Thoracic aorta (tissue), 2 donors: ENCODE results near the gene SLC45A3. TPM values are rescaled to one million over a fixed set of nuclear protein-coding genes. Genes with fewer than 3 reads are reported as not detected.

Source experiments
- ATAC-seq: fragments of 150-250 bp; one replicate; pipeline ENCODE4 v1.8.0; 2017; ENCODE audit warnings: low read depth; ENCODE audit not compliant: insufficient number of reproducible peaks, low FRiP score
- DNase-seq: peaks from one replicate; pipeline ENCODE4 v3.0.0-alpha.2; 2020; ENCODE audit warnings: low spot score
- H3K27ac ChIP-seq, 2 donors: fragments of 200-600 bp; sonication (generic); 1 replicate in 1 of 2; 2 replicates in 1 of 2; pipeline ENCODE4 v1.5.1; 2016; ENCODE audit warnings: mild to moderate bottlenecking in 2 of 2, moderate library complexity in 2 of 2
- H3K27me3 ChIP-seq: fragments of 200-600 bp; sonication (generic); replicated peaks from 2 replicates; pipeline ENCODE4 v1.6.0; 2016; ENCODE audit warnings: mild to moderate bottlenecking; ENCODE audit not compliant: insufficient read depth
- H3K36me3 ChIP-seq: fragments of 200-600 bp; sonication (generic); one replicate; pipeline ENCODE4 v1.5.1; 2016
- H3K4me1 ChIP-seq, 2 donors: fragments of 200-600 bp; sonication (generic); 1 replicate in 1 of 2; 2 replicates in 1 of 2; pipeline versions ENCODE4 v1.5.1 to v1.6.0; 2016; ENCODE audit warnings: low read depth in 2 of 2, mild to moderate bottlenecking in 1 of 2; ENCODE audit not compliant: control insufficient read depth in 1 of 2
- H3K4me3 ChIP-seq: fragments of 200-600 bp; sonication (generic); 2 replicates; pipeline ENCODE4 v1.5.1; 2016; ENCODE audit warnings: mild to moderate bottlenecking
- H3K9me3 ChIP-seq: fragments of 200-600 bp; sonication (generic); 2 replicates; pipeline ENCODE4 v1.5.1; 2016
- CTCF ChIP-seq: fragments of 200-600 bp; sonication (generic); IDR thresholded peaks from one replicate; pipeline ENCODE4 v1.5.1; 2019; ENCODE audit warnings: antibody characterized with exemption
- total RNA-seq, 2 donors: library from RNA; depleted of rRNA; stranded (reverse); fragments of >200 nt; gene quantifications; one replicate each; pipeline versions ENCODE4 v1.1.0 to v1.2.3, GENCODE V29; 2016

The SLC45A3 gene
- total RNA-seq, 2 donors from 2014 or later: 5.3 to 8.3 TPM

- ATAC-seq (no peak), DNase-seq (no peak)
- H3K36me3 ChIP-seq: no peaks in the 10 kb centered on the region
- H3K27ac ChIP-seq: no peak overlapping the region
- H3K4me1 ChIP-seq: peaks cover 5 to 36% of the 10 kb centered on the region in 2 donors
- no peaks in the 10 kb centered on the region for H3K9me3 ChIP-seq
- TF ChIP-seq CTCF: no peak
- H3K4me3 ChIP-seq: no peak overlapping the region
- no peaks in the 10 kb centered on the region for H3K27me3 ChIP-seq
Measured at GRCh38 chr1:205664399-205665017, 15.8 kb downstream of the SLC45A3 start.

DNA sequence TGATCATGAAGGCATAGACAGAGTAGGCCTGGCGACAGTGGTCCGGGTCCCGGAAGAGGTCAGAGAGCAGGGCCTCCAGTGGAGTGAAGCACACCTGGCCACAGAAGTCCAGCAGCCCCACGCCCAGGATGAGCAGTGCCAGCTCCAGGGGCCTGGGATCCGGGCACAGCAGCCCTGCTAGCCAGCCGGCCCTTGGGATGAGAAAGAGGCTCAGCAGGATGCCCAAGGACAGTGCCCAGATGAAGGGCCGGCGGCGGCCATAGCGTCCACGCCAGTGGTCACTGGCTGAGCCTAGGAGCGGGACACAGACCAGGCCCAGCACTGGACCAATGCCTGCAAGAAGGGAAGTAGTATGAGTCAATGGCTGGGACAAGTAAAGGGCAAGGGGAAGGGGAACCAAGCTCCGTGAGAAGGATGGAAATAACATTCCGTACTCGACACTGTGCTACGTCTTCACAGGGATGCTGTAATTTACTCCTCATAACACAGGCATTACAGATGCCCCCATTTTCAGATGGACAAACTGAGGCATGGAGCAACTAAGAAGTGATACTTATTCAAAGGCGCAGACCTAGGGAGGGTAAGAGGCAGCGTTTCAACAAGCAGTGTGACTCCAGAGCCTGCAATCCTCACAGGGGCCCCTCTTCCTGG lies 16.9 kb downstream of the SLC45A3 start:
- no peaks in the 10 kb centered on the region for H3K9me3 ChIP-seq
- no peaks in the 10 kb centered on the region for H3K36me3 ChIP-seq
- no peak overlapping the region for H3K27ac ChIP-seq
- no peak for DNase-seq
- no peak for TF ChIP-seq CTCF
- H3K27me3 ChIP-seq: no peaks in the 10 kb centered on the region
- ATAC-seq: no peak
- peaks cover 5 to 32% of the 10 kb centered on the region in 2 donors for H3K4me1 ChIP-seq
- H3K4me3 ChIP-seq: no peak overlapping the region

GRCh38 chr1:205662791-205663190 lies 17.5 kb downstream of the SLC45A3 start:
- Histone ChIP-seq H3K27ac (no peak overlapping the region), H3K4me1 (peaks cover 5 to 26% of the 10 kb centered on the region in 2 donors), H3K36me3 (no peaks in the 10 kb centered on the region), H3K9me3 (no peaks in the 10 kb centered on the region), H3K4me3 (no peak overlapping the region), H3K27me3 (no peaks in the 10 kb centered on the region)
- ATAC-seq: no peak
- no peak for DNase-seq
- TF ChIP-seq CTCF: no peak

- H3K27me3 ChIP-seq: no peaks in the 10 kb centered on the region
- peaks cover 5 to 26% of the 10 kb centered on the region in 2 donors for H3K4me1 ChIP-seq
- H3K4me3 ChIP-seq: no peak overlapping the region
- TF ChIP-seq CTCF: no peak
- H3K9me3 ChIP-seq: no peaks in the 10 kb centered on the region
- no peak for DNase-seq
- no peak for ATAC-seq
- no peaks in the 10 kb centered on the region for H3K36me3 ChIP-seq
- no peak overlapping the region for H3K27ac ChIP-seq
Measured at GRCh38 chr1:205662135-205662738, 18.1 kb downstream of the SLC45A3 start.

DNA sequence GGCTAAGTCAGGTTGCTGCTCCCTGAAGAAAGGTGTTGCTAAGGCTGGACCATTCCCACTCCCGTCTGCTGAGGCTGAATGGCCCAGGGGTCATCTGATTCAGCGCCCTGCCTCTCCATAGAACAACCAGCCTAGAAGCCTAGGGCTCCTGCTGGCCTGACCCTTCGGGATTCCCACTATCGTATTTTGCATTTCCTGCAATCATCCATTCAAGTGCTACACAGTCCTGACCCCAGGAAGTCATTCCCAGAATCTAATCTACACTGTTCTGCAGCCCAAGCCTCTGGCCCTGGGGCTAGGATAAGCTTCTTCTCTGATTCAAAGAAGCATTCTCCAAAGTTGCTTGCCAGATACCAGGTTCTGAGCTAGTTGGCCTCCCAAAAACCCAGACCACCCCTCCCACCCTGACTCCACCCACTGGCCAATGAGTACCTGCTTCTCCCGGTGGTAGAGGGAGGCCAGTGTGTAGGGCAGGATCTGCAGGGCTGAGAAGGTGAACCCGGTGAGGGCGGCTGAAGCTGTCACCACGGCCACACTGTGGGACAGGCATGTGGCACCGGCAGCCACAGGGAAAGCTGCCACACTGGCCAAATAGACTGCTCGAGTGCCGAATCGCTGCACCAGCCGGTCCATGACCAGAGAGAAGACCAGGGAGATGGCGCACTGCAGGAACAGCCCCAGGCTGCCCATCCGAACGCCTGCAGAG lies 18.7 kb downstream of the SLC45A3 start:
- DNase-seq: no peak
- Histone ChIP-seq H3K27me3 (no peaks in the 10 kb centered on the region), H3K4me1 (peaks cover 5 to 26% of the 10 kb centered on the region in 2 donors), H3K9me3 (no peaks in the 10 kb centered on the region), H3K36me3 (no peaks in the 10 kb centered on the region), H3K27ac (no peak overlapping the region), H3K4me3 (no peak overlapping the region)
- ATAC-seq: no peak
- TF ChIP-seq CTCF: no peak
